Nucleus accumbens (tissue), 56 donors: ENCODE results near the gene CXorf58.
"Not testable (repeated sequence)": the region's sequence is repeated elsewhere in the genome, so short reads cannot be mapped to it uniquely, and the experiment has no call there.

Experiments used
- DNase-seq, 56 donors: peaks; one replicate each; lab custom pipeline; 2025; lab: John Stamatoyannopoulos, UW

Gene CXorf58

DNA sequence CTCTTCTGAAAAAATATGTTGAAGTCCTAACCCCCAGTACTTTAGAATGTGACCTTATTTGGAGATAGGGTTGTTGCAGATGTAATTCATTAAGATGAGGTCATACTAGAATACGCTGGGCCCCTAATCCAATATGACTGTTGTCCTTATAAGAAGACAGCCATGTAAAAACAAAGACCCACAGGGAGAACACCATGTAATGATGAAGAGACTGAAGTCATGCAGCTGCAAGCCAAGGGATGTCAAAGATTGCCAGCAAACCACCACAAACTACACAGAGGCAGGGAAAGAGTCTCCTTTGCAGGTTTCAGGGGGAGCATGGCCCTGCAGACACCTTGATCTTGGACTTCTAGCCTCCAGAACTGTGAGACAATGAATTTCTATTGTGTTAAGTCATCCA, 37.4 kb downstream of the CXorf58 start:
- DNase-seq = no peak

DNA sequence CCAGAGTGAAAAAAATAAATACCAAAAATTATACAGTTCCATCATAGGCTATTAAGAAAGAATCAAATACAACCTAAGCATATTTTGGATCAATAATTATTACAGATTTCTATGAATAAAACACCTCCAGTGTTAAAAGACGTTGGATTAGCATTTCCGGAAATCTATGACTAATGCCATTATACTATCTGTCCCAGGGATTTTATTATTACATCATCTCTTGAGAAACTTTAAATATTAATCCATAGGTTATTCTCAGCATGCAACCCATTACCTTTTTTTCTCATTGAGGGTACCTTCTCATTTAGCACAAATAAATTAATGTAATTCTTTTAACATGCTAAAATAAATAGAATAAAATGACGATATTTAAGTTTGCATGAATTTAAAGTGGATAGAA, 44.6 kb downstream of the CXorf58 start:
- DNase-seq = no peak

DNA sequence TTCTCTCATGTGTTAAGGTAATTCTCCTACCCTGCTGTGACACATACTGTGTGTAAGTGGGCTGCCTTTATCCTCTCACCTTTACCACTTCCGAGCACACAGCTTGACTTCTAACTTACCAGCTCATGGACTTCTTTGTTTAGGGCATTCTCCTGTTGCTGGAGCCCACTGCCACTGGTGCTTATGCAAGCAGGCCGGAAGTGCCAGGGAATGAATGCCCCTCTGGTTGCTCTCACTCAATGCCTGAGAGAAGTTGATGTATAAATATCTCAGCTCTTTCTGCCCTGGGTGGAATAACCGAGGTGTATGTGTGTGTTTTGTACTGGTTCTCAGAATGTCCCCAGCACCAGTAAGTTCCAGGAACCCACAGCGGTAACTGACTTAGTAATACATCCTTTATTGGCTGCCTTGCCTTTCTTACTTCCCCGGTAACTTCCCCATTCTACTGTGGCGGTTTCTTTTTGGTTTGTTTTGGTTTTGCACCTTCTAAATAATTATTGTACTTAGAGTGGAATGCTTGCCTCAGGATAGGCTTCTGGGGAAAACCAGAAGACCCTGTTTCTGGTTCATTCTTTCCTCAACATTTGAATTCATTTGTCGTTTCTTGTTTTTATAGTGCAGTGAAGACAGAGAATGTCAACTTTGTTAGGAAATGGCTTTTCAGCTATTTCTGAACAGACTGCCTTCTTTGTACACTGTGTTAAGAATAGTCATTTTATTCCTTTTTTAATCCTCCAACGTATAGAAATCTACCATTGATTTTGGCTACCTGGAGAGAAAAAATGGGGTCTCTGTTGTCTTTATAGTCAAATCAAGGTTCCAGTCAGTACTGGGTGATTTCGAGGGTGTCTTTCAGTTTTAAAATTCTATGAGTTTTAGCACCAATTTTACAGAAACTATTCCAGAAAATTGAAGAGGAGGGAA, 45.4 kb downstream of the CXorf58 start:
- peak in 5 of 56 donors; percentile 0 to 1 (median 0) for DNase-seq

DNA sequence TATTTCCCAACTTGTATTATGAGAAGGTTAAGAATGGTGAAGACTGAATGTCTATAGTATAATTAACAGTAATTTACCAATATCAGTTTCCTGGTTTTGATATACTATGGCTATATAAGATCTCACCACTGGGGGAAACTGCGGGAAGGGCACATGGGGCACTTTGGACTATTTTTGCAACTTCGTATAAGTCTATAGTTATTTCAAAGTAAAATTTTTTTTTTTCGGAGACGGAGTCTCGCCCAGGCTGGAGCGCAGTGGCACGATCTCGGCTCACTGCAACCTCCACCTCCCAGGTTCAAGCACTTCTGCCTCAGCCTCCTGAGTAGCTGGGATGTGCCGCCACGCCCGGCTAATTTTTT, 46.1 kb downstream of the CXorf58 start:
- DNase-seq = no peak

DNA sequence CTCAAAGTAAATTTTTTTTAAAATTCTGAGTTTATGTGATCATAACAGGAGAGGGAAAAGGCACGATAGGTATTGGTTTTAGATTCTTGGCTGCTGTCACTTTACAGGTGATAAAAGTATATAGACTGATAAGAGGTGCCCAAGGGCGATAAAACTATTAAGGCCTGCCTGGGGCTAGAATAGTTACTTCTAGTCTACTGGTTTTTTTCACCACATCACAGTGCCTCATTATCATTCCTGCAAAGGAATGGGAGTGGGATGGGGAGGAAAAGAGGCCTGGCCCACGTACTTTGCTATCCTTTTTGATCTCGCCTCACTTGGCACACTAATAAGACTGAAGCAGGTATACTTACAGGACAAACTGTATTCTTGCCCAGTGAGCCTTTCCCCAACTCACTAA, 46.6 kb downstream of the CXorf58 start:
- DNase-seq = no peak

DNA sequence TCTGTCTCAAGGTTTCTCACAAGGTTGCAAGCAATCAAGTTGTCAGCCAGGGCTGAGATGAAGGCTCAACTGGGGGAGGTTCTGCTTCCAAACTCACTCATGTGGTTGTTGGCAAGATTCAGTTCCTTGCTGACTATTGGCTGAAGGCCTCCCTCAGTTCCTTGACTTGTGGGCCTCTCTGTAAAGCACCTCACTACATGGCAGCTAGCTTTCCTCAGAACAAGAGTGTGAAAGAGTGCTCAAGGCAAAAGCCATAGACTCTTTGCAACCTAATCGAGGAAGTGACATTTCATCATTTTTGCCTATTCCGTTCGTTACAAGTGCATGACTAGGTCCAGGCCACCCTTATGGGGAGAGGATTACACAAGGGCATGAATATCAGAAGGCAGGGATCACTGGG, 52.0 kb downstream of the CXorf58 start:
- peak in 17 of 56 donors; percentile 0 to 44 (median 2) for DNase-seq

DNA sequence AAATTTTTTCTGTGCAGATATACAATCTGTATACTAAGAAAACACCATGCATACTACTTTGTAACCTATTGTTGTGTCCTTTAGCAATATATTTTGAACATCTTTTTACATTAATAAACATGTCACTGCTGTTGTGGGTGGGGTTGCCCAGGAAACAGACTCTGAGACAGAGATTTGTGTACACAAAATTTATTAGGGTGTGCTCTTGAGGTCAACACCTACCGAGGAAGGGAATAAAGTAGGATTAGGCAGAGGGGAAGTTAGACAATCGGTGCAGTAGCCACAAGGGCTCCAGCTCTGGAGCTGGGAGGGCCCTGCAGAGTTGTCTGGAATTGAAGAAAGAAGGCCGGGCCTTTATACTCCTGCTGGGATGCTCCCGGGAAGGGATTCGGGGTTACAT, 56.4 kb downstream of the CXorf58 start:
- DNase-seq = no peak

DNA sequence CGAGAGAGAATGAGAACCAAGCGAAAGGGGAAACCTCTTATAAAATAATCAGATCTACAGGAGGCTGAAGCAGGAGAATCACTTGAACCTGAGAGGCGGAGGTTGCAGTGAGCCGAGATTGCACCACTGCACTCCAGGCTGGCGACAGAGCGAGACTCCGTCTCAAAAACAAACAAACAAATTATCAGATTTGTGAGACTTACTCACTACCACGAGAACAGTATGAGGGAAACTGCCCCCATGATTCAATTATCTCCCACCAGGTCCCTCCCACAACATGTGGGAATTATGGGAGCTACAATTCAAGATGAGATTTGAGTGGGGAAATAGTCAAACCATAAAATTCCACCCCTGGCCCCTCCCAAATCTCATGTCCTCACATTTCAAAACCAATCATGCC, 57.8 kb downstream of the CXorf58 start:
- DNase-seq = not testable (repeated sequence)

DNA sequence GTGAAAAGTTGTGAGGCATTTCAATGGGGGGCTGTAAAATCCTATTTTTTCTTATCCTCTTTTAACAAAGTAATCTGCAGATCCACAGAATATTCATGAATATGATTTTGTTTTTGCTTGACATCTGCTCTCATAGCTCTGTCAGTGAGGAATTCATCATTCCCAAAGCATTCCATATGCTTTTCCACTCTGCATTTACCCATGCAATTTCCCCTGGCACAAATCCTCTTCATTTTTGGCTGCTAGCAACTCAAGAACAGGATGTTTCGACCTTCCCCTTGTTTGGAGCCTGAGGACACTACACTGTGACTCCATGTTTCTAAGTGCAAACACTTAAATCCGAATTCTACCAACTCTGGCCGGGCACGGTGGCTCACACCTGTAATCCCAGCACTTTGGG, 70.7 kb downstream of the CXorf58 start:
- no peak for DNase-seq

DNA sequence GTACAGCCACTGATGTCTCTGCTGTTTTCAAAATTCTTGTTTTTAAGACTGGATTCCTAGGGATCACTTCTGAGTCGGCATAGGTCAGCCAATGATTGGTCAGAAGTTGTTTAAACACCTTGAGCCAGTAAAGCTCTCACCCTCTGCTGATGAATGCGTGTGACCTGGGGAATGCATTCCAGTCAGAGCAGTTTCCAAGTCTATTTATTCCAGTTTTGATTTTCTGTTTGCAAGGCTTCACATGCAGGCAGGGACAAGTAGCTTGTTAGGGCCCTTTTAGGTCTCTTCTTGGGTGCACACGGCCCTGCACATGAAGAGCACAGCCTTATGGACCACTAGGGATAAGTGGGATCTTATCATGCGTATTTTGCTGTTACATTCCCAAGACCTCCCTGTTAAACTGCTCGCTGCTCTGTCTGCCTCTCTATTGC, 72.2 kb downstream of the CXorf58 start:
- DNase-seq = no peak

DNA sequence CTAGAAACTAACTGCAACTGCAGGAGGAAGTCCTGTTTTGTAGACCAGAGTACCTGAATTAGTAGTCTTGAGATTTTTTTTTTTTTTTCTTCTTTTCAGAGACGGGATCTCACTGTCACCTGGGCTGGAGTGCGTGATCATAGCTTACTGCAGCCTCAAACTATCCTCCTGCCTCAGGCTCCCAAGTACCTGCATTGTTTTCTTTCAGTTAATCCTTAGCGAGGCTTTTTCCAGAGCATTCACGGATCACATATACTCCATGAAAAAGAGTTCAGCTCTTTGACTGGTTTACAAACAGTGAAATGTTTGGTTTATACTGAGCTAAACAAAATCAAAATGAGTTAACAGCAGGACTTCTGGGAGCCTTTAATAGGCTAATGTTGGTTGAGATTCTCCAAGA, 73.4 kb downstream of the CXorf58 start:
- DNase-seq = no peak

DNA sequence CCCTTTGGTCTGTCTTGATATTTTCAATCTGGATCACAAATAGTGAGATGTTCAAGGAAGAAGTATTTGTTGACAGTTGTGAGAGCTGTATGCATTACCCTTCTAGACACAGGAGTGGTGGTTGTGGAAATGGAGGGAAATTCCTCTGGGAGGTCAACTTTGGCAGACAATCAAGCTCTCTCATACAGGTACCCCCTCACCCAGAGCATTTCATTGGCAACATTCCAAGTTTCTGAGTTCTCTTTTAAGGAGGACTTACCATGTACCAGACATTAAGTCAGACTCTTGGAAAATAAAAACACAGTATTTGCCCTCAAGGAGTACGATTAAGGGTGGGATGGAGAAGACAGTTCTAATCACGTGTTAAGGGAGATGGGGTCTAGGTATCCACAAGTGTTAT, 73.9 kb downstream of the CXorf58 start:
- no peak for DNase-seq

DNA sequence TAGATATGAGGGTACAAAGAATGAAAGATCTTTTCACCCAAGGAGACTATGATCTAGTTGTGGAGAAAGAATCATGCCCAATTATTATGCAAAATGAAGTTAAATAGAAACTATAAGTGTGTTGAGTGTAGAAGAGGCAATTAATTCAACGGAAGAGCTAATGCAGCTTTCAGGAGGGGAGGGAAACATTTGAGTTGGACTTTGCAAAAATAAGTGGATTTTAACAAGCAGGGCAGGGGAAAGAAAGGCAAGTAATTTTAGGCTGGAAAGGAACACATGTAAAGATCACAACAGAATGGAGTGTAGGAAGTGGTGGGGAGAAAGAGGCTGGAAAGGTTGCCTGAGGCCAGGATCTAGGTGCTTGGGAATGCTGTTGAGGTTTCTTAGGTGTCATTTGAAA, 75.1 kb downstream of the CXorf58 start:
- DNase-seq = no peak
